DLD1 (cell line): ENCODE data around the gene STX4.

Experiments used
- in situ Hi-C: cut with HindIII; loops from 2 replicates; pipeline ENCODE4 v1.10.0; 2017; ENCODE audit warnings: low sequenced_read_pairs

STX4 gene

DNA sequence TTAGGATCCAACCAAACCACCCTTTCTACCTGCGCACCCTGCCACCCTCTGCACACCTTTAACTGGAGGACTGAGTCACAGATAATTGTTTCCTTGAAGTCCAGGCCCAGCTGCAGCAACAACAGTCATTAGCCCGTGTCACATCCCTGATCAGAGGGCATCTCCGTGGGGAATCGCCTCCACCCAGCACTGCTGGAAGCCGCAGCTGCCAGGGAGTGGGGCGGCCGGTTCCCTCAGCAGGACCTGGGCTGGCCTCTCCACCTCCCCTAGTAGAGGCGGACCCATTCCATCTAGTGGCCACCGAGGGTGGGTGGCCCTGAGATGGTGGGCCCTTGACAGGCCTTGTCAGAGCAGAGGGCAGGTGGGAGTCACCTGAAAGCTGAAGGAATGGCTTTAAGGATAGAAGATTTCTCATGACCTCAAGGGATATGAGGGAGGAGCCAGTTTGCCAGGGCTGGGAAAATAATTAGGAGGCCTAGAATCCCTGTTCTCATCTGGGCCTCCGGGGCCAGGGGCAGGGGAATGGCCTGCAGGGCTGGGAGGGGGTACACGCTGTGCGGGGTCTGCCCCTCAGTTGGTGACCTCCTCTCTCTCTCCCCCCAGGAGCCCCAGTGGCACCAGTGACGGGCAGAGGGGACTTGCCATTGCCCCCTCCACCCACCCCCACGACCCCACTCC is 49.1 kb downstream of the STX4 start:
- in situ Hi-C loops: no loop called here

- in situ Hi-C loops: no loop called here
These were observed 49.7 kb downstream of the STX4 start for GRCh38 chr16:31083081-31083480.

DNA sequence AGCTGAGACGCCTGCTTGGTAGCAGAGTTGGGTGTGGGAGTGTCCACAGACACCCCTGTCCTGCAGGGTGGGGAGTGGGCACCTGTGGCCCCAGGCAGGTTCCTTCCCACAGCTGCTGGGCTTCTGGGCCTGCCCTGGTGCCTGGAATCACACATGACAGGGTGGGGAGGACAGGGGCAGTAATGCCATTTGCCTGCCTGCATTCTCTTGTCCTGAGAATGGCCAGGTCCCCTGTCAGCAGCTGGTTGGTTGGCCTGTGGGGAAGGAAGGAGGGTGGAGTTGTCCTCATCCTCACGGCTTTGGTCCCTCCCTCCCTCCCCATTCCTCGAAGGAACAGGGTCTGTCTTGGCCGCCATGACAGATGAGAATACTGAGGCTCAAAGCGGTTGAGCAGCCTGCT is 50.2 kb downstream of the STX4 start:
- in situ Hi-C loops: no loop called here

DNA sequence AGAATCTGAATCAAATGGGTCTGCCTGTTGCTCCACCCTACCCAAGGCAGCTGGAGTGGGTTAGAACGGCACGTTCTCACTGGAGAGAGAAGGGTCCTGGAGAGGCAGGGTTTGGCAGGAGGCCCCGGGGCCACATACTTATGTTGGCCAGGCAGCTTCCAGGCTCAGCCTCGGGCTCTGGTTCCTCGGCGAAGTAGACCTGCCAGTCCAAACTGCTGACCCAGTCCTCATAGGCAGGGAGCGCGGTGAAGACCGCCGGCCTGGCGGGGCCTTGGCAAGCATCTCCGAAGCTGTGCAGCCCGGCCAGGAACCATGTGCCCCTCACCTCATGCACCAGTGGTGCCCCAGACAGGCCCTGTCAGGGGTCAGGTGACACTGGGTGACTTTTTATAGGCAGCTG is 50.6 kb downstream of the STX4 start:
- in situ Hi-C loops: no loop called here

- in situ Hi-C loops: no loop called here
These were observed 51.4 kb downstream of the STX4 start for GRCh38 chr16:31084584-31085302.

GRCh38 chr16:31085411-31085810 is 52.1 kb downstream of the STX4 start:
- in situ Hi-C loops: no loop called here

GRCh38 chr16:31085873-31086628 is 52.7 kb downstream of the STX4 start:
- in situ Hi-C loops: no loop called here

DNA sequence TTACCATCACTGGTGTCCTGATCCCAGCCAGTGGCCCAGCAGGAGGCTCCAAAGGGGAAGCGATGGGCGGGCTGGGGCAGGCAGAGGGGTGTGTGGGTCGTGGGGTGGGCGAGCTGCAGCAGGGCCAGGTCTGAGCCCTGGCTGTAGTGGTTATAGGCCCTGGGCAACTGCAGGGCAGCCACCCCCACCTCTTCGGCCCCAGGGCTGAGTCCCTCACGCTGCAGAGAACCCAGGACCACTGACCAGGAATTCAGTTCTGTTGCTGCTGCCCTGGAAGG is 53.2 kb downstream of the STX4 start:
- in situ Hi-C loops: no loop called here

DNA sequence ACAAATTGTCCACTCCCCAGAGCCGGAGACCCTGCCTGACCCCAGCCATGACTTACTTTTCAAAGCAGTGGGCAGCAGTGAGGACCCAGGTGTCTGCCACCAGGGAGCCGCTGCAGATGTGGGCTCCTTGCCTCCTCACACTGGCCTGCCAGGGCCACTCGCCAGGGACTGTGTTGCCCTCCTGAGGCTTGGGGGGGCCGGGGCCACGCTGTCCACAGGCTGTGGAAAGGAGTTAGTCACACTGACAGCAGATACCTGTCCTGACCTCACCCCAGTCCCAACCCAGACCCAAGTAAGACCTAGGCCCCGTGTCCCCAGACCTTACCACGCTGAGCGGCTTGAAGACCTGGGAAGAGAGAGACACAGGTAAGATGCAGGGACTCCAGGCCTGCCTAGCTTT is 54.1 kb downstream of the STX4 start:
- in situ Hi-C loops: no loop called here

- in situ Hi-C loops: no loop called here
These were observed 54.6 kb downstream of the STX4 start for GRCh38 chr16:31087971-31088370.

DNA sequence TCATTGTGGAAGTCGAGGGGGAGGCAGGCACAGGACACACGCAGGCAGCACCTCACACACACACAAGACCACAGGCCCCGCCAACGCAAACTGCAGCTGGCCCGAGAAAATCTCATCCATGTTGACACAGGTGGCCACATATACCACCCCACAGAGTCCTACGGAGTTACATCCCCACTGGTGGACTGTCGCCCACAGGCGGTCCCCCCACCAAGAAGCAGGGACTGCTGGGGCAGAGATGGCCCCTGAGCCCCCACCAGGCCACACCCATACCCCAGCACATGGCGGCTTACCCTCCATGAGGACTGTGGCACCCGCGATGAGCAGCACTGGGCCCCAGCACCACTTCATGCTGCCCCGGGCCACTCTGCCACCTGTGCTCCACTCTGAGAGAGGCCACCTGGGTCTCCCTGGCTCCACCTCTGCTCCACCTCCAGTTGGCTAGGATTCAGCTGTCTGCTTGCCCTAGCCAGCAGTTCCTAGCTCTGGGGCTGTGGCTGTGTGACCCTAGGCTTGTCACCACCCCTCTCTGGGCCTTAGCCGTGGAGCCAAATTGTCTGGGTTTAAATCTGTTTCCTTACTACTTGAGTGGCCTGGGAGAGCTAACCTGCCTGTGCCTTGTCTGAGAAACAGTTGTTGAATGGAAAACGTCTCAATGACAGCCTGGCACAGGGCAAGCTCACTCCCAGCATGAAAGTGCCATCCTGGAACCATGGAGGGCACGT is 55.3 kb downstream of the STX4 start, which contains the start of gene PRSS53:
Gene PRSS53, minus strand, starts transcription at position 485 of the 725 bp plus-strand sequence. Its CDS starts 134 bp downstream, at position 351.
- in situ Hi-C loops: no loop called here

DNA sequence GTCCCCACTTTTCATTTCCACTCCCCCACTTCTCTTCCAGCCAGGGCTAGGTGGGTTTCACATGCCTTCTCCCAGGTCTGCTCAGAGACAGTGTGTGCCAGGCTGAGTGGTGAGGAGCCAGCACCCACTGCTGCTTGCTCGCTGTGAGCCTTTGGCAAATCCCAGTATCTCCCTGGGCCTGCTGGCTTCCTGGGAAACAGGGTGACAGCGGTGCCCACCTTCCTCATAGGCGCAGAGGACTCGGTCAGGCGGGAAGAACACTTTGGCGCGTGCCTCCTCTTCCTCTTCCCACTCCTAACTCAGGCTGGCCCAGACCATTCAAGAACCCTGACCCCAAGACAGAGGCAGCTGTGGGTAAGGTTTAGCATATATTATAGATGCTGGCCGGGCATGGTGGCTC is 55.8 kb downstream of the STX4 start:
- in situ Hi-C loops: no loop called here
